WI38 (cell line): ENCODE data around the gene BHLHA15.

Experiments used
- H3K4me3 ChIP-seq: 2 replicates; pipeline ENCODE4 v1.5.1; 2011; ENCODE audit warnings: low read depth, mild to moderate bottlenecking, control low read depth, low read length
- TF ChIP-seq, protein P1 (sequence below): IDR thresholded peaks from 2 replicates; pipeline ENCODE4 v1.5.1; 2012; ENCODE audit warnings: low read depth, mild to moderate bottlenecking, control low read depth, low read length

BHLHA15 gene

DNA sequence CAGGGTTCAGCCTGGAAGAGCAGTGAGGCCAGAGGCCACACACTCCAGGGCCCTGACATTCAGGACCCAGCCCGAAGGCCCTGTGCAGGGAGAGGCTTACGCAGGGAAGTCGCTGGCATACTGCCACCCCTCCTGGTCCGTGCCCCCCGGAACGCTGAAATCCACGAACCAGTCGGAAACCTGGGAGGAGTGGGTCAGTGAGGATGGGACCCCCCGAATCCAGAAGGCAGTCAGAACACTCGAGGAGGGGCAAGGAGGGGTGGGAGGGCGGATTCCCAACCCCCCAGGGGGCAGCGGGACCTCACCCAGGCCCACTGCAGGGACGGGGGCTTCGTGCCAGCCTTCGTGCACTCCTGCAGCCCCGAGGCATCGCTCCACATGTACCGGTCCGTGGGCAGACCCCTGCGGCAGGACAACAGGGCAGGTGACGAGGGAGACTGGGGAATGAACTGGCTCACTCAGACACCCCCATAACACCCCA, 13.5 kb downstream of the BHLHA15 start:
- TF ChIP-seq, protein P1, sequence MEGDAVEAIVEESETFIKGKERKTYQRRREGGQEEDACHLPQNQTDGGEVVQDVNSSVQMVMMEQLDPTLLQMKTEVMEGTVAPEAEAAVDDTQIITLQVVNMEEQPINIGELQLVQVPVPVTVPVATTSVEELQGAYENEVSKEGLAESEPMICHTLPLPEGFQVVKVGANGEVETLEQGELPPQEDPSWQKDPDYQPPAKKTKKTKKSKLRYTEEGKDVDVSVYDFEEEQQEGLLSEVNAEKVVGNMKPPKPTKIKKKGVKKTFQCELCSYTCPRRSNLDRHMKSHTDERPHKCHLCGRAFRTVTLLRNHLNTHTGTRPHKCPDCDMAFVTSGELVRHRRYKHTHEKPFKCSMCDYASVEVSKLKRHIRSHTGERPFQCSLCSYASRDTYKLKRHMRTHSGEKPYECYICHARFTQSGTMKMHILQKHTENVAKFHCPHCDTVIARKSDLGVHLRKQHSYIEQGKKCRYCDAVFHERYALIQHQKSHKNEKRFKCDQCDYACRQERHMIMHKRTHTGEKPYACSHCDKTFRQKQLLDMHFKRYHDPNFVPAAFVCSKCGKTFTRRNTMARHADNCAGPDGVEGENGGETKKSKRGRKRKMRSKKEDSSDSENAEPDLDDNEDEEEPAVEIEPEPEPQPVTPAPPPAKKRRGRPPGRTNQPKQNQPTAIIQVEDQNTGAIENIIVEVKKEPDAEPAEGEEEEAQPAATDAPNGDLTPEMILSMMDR, result no peak
- no peak overlapping the region for H3K4me3 ChIP-seq

DNA sequence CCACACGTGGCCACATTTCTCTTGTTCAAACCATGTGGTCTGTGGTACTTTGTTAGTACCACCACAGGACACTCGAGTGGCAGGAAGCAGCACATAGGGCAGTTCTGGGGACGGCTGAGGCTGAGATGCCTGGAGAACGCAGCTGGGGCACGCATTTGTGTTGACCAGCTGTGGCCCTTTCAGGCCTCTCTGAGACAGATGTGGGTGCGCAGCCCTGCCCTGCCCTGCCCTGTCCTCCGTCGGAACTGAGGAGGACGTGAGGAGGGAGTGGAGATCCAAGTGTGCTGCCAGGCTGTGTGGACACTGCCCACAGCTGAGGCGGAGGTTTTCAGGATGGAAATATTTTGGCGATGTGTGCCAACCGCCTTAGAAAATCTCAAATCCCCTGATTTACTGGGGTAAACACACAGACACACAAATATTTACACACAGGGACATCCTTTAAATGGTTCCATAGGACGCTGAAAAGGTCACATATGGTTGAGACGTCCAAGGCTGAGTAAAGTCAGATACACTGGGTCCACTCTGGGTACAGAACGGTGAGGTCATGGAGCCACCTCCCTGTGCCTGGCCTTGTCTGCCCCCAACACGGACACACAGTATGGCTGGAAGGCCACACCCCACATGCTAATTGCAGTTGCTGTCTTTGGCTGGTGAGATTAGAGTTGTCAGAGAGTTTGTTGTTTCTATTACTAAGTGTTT, 14.8 kb downstream of the BHLHA15 start:
- no peak overlapping the region for H3K4me3 ChIP-seq
- TF ChIP-seq, protein P1, result no peak

DNA sequence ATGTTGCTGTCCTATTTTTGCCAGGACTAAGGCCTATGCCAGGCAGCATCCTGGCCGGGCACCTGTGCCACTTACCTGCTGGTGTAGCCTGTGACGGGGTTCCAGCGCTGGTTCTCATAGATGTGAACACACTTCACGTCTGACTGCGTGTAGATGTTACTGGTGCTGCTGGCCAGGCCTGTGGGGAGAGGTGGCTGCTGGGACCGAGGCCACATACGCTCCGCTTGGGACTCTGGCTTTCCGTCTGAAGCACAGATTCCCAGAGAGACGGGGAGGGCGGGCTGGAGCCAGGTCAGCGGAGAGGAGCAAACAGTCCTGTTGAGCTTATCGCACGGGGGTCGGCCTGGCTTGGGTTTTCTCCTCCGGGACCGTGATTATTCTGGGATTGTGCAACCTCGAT, 16.7 kb downstream of the BHLHA15 start:
- no peak overlapping the region for H3K4me3 ChIP-seq
- TF ChIP-seq, protein P1, result no peak

DNA sequence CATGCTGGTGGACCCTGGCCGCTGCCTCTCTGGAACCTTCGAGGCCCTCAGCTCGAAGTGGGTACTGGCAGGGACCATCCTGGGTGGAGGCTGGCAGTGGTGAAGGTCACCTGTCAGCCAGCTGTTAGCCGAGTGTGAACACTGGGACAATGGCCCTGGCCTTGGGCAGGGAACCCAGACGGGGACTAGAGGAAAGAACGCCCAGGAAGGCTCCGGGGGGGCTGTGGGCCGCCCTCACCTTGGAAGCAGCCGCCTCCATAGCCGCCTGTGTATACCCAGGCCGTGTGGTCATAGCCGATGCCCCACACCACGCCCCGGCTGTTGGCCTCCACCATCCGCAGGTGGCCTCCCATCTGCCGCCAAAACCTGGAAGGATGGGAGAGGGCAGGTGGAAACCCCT, 17.6 kb downstream of the BHLHA15 start:
- TF ChIP-seq, protein P1, result no peak
- no peak overlapping the region for H3K4me3 ChIP-seq

DNA sequence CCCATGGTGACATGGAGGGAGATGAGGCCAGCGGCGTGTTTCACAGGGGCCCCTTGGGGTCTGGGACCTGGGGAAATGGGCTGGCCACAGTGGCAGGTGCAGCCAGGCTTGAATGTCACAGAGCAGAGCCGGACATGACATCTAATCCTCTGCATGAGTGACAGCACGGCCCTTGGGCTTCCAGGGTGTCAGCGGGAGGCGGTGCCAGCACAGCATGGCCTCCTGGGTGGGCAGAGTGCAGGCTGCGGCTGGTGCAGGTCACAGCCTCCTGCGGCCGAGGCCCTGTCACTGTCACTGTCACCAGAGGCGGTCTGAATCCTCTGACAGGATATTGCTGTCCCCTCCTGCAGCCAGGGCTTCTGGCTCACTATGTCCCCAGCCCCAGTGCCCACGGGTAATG, 18.2 kb downstream of the BHLHA15 start:
- H3K4me3 ChIP-seq, result no peak overlapping the region
- TF ChIP-seq, protein P1, result no peak

DNA sequence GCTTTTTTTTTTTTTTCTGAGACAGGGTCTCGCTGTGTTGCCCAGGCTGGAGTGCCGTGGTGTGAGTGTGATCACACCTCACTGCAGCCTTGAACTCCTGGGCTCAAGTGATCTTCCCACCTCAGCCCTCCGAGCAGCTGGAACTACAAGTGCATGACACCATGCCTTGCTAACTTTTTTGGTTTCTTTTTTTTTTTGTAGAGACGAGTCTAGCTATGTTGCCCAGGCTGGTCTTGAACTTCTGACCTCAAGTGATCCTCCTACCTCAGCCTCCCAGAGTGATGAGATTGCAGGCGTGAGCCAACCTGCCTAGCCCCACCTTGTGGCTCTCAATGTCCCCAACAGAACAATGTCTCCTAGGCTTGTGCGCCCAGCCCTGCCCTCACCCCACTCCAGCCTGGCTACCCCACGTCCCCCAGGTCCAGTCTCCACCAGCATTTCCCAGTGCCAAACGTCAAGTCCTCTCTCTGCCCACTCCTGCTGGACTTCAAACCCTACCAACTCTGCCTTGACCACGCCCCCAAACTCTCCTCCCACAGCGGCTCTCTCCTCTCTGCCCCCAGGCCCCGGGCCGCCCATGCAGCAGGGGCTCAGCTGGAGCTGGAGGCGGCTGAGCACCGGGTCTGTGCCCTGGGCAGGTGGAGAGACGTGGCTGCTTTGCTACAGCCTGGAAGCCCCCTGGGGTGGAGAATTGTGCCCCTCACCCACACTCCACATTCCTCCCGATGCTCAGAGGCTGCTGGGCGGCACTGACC, 18.9 kb downstream of the BHLHA15 start:
- TF ChIP-seq, protein P1, result no peak

More for the DNA sequence above, 18.9 kb downstream of the BHLHA15 start:
- no peak overlapping the region for H3K4me3 ChIP-seq
